NT2/D1 (cell line): ENCODE results near the gene RPS6KA5.

Experiments used
- SUZ12 ChIP-seq: IDR thresholded peaks from 2 replicates; pipeline ENCODE4 v1.6.1; 2011; ENCODE audit not compliant: insufficient read length, insufficient read depth; ENCODE audit errors: extremely low read depth
- YY1 ChIP-seq: IDR thresholded peaks from 2 replicates; pipeline ENCODE4 v1.6.1; 2011; ENCODE audit not compliant: insufficient read length, insufficient read depth

DNA sequence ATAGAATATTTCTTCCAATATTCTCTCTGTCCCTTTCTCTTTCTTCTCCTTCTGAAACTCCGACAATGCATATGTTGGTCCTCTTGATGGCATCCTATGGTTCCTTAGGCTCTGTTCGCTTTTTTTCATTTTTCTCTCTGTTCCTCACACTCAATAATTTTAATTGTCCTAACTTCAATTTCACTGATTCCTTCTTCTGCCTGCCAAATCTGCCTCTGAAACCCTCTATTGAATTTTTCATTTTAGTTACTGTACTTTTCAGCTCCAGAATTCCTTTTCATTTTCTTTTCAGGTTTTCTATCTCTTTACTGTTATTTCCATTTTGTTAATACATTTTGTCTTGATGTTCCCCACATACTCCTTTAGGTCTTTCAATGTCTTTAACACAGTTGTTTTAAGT lies 177.2 kb downstream of the RPS6KA5 start:
- TF ChIP-seq YY1 (no peak), SUZ12 (no peak)
